Gastrocnemius medialis (tissue), 4 donors: ENCODE measurements around the gene ZDHHC14.

ENCODE experiments used
- CTCF ChIP-seq, 5 experiments: fragments of 450-650 bp in 3 of 5; fragments of 200-600 bp in 2 of 5; sonication (generic) in 2 of 5; IDR thresholded peaks in 4 of 5; conservative IDR thresholded peaks in 1 of 5; 1 replicate in 4 of 5; 2 replicates in 1 of 5; pipeline ENCODE4 v1.5.1; 2016 to 2019; ENCODE audit warnings: antibody characterized with exemption in 5 of 5, mild to moderate bottlenecking in 3 of 5, moderate library complexity in 3 of 5
- POLR2A ChIP-seq, 2 donors: fragments of 450-650 bp; IDR thresholded peaks; one replicate each; pipeline ENCODE4 v1.6.1; 2017; ENCODE audit warnings: antibody characterized with exemption in 2 of 2, mild to moderate bottlenecking in 2 of 2, moderate library complexity in 2 of 2

- no peak for TF ChIP-seq CTCF (IDR thresholded peaks at IDR 0.05 in 4 of 5, conservative IDR thresholded peaks at IDR 0.05 in 1 of 5)
- no peak for TF ChIP-seq POLR2A (IDR thresholded peaks at IDR 0.05)
Observed at GRCh38 chr6:157568702-157569101, 187.7 kb downstream of the ZDHHC14 start.
